PC-9 (cell line): ENCODE results near the gene FPGS. TPM values are rescaled to one million over a fixed set of nuclear protein-coding genes. Genes with fewer than 3 reads are reported as not detected.

Experiments used
- BruUV-seq: library from RNA; stranded (reverse); fragments of 400-500 nt; replicated peaks from 2 replicates; lab custom pipeline; 2021; lab: Mats Ljungman, UMichigan
- CTCF ChIA-PET: fragments of 300-600 bp; sonication (Branson Sonifier 250); formaldehyde crosslinking; loops from one replicate; lab custom pipeline; 2022; ENCODE audit warnings: antibody characterized with exemption; lab: Charles Lee
- POLR2A ChIA-PET: fragments of 300-600 bp; sonication (Branson Sonifier 250); formaldehyde crosslinking; loops from one replicate; lab custom pipeline; 2022; ENCODE audit warnings: antibody characterized with exemption; ENCODE audit not compliant: unreplicated experiment; lab: Charles Lee
- DNase-seq, 2 experiments: peaks; one replicate each; pipeline versions ENCODE4 v3.0.0 to v3.0.0-alpha.2; 2015 to 2022; ENCODE audit warnings: mixed read lengths in 1 of 2
- H2AFZ ChIP-seq: fragments of 200-600 bp; sonication (generic); 2 replicates; pipeline ENCODE4 v1.8.1; 2017; ENCODE audit warnings: antibody characterized with exemption
- H3F3A ChIP-seq: fragments of 200-600 bp; sonication (generic); 2 replicates; pipeline ENCODE4 v1.8.1; 2017; ENCODE audit warnings: antibody characterized with exemption, mild to moderate bottlenecking, low read depth; ENCODE audit not compliant: insufficient read depth
- H3K27ac ChIP-seq: fragments of 200-600 bp; sonication (generic); 2 replicates; pipeline ENCODE4 v1.6.1; 2016; ENCODE audit warnings: mixed run types
- H3K27me3 ChIP-seq: fragments of 200-600 bp; sonication (generic); 2 replicates; pipeline ENCODE4 v1.6.1; 2016; ENCODE audit warnings: low read depth, mixed run types; ENCODE audit not compliant: insufficient read depth
- H3K36me3 ChIP-seq: fragments of 200-600 bp; sonication (generic); 2 replicates; pipeline ENCODE4 v1.6.1; 2016; ENCODE audit warnings: low read depth, mixed run types
- H3K4me1 ChIP-seq: fragments of 200-600 bp; sonication (generic); replicated peaks from 2 replicates; pipeline ENCODE4 v1.6.1; 2016; ENCODE audit warnings: mixed run types; ENCODE audit not compliant: insufficient read depth
- H3K4me2 ChIP-seq: fragments of 200-600 bp; sonication (generic); 2 replicates; pipeline ENCODE4 v1.6.1; 2017; ENCODE audit warnings: mixed run types
- H3K4me3 ChIP-seq: fragments of 200-600 bp; sonication (generic); 2 replicates; pipeline ENCODE4 v1.6.1; 2016; ENCODE audit warnings: mixed run types
- H3K79me2 ChIP-seq: fragments of 200-600 bp; sonication (generic); 2 replicates; pipeline ENCODE4 v1.6.1; 2017; ENCODE audit warnings: low read depth, mixed run types
- H3K9me2 ChIP-seq: fragments of 200-600 bp; sonication (generic); 2 replicates; pipeline ENCODE4 v1.8.1; 2017; ENCODE audit warnings: mild to moderate bottlenecking; ENCODE audit not compliant: insufficient read depth
- H3K9me3 ChIP-seq: fragments of 200-600 bp; sonication (generic); 2 replicates; pipeline ENCODE4 v1.8.1; 2016; ENCODE audit warnings: low read depth; ENCODE audit not compliant: insufficient read depth
- H4K20me1 ChIP-seq: fragments of 200-600 bp; sonication (generic); 2 replicates; pipeline ENCODE4 v1.8.1; 2017; ENCODE audit not compliant: insufficient read depth
- EZH2 ChIP-seq: fragments of 200-600 bp; sonication (generic); IDR thresholded peaks from 2 replicates; pipeline ENCODE4 v1.8.0; 2017; ENCODE audit warnings: antibody characterized with exemption, low read depth
- intact Hi-C: fragments of 100-400 bp; cut with micrococcal nuclease; formaldehyde crosslinking; loops from one replicate; pipeline ENCODE4 v1.10.0; 2022; ENCODE audit not compliant: unreplicated experiment
- total RNA-seq: library from RNA; stranded (reverse); gene quantifications from 2 replicates; pipeline ENCODE4 v1.2.3, GENCODE V29; 2021
- TF ChIP-seq, protein P1 (sequence below): fragments of 200-600 bp; sonication (generic); conservative IDR thresholded peaks from 2 replicates; pipeline ENCODE4 v1.6.1; 2017; ENCODE audit warnings: mixed run types, antibody characterized with exemption, mild to moderate bottlenecking, moderate library complexity

FPGS gene
- total RNA-seq, 1 experiment from 2014 or later, result 152 TPM

DNA sequence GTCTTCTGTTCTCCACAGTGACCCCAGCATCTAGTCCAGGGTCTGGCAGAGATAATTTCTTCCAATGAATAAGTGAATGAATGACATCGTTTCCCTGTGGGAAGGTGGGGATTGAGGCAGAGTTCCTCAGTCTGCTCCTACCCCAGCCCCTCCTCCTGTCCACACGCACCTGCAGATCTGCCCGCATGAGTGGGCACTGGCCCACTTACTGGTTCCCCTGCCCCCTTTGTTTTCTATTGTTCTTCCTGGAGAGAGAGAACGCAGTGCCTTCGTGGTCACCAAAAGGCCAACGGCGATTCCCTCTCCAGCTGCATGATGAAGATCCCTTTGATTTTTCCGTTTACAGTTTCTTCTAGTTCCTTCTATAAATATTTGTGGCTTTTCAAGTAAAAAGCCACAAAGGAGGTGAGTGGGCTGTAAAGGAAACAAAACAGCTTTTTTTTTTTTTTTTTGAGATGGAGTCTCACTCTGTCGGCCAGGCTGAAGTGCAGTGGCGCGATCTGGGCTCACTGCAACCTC is 5.8 kb upstream of the FPGS start:
- Histone ChIP-seq H4K20me1 (peaks cover 9% of the 10 kb centered on the region; the same call in 1 of the 2 replicates), H2AFZ (no peak overlapping the region), H3K9me3 (no peaks in the 10 kb centered on the region), H3K4me3 (no peak overlapping the region), H3K79me2 (no peaks in the 10 kb centered on the region; the same call in 1 of the 2 replicates), H3K4me1 (peaks cover 27% of the 10 kb centered on the region), H3K27ac (no peak overlapping the region), H3F3A (peaks cover 71% of the 10 kb centered on the region), H3K4me2 (no peak overlapping the region), H3K36me3 (no peaks in the 10 kb centered on the region), H3K27me3 (no peaks in the 10 kb centered on the region), H3K9me2 (no peaks in the 10 kb centered on the region)
- ChIA-PET POLR2A (no interaction called here), CTCF (no interaction called here)
- TF ChIP-seq, protein P1, sequence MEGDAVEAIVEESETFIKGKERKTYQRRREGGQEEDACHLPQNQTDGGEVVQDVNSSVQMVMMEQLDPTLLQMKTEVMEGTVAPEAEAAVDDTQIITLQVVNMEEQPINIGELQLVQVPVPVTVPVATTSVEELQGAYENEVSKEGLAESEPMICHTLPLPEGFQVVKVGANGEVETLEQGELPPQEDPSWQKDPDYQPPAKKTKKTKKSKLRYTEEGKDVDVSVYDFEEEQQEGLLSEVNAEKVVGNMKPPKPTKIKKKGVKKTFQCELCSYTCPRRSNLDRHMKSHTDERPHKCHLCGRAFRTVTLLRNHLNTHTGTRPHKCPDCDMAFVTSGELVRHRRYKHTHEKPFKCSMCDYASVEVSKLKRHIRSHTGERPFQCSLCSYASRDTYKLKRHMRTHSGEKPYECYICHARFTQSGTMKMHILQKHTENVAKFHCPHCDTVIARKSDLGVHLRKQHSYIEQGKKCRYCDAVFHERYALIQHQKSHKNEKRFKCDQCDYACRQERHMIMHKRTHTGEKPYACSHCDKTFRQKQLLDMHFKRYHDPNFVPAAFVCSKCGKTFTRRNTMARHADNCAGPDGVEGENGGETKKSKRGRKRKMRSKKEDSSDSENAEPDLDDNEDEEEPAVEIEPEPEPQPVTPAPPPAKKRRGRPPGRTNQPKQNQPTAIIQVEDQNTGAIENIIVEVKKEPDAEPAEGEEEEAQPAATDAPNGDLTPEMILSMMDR, result no peak
- TF ChIP-seq EZH2, result no peak
- intact Hi-C loops, result no loop called here
- DNase-seq, result no peak
- BruUV-seq, result no TSS peak

DNA sequence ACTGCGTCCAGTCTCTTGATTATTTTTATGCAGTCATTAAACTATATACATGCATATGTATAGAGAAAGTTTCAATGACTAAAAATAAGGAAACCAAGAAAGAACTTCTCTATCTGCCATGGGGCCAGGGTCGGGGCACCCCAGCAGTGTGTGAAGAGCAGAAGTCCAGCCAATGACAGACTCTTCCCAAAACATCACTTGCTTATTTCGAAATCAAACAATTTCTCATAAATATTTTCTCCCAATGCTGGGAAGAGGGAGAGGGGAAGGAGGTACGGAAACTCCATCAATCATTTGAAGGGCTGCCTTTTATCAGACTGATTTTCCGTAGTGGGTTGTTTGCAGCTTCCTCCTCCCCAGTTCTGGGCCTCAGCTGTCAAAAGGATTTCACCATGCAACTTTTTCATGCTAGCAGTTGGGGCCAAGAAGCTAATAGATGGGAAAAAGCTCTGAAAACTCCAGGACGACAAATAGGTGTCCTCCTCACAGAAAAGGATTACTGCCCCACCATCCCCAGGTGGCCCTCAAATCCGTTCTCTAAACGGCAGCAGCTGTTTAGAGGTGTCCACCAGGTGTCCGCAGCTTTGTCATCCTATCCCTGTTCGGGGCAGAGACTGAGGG is 617 bp upstream of the FPGS start:
- no peaks in the 10 kb centered on the region for H3K9me2 ChIP-seq
- peaks cover 37% of the 10 kb centered on the region for H3K79me2 ChIP-seq
- BruUV-seq, result TSS peak; percentile 78
- intact Hi-C loops, result loop anchor here (5.0 kb wide), 2 partner anchors 60 to 70 kb away; no protein-coding TSS in a partner anchor
- H3K27ac ChIP-seq, result peak overlapping the region; percentile 85
- peaks cover 9% of the 10 kb centered on the region for H4K20me1 ChIP-seq
- peak overlapping the region; percentile 88 for H3K4me2 ChIP-seq
- peaks cover 56% of the 10 kb centered on the region for H3F3A ChIP-seq
- no peak for DNase-seq
- H3K4me1 ChIP-seq, result peaks cover 48% of the 10 kb centered on the region
- ChIA-PET POLR2A (interaction anchor here (0.5 to 0.6 kb wide), 2 partner anchors 67 to 578 kb away, joined by 3 to 4 read pairs; partner anchors contain the start of gene TOR2A), CTCF (no interaction called here)
- H3K36me3 ChIP-seq, result peaks cover 19% of the 10 kb centered on the region
- TF ChIP-seq, protein P1, result no peak; the same call in 1 of the 2 replicates
- TF ChIP-seq EZH2, result no peak
- H2AFZ ChIP-seq, result no peak overlapping the region
- no peaks in the 10 kb centered on the region for H3K27me3 ChIP-seq
- no peaks in the 10 kb centered on the region for H3K9me3 ChIP-seq
- H3K4me3 ChIP-seq, result peak overlapping the region; percentile 86; the same call in 1 of the 2 replicates

DNA sequence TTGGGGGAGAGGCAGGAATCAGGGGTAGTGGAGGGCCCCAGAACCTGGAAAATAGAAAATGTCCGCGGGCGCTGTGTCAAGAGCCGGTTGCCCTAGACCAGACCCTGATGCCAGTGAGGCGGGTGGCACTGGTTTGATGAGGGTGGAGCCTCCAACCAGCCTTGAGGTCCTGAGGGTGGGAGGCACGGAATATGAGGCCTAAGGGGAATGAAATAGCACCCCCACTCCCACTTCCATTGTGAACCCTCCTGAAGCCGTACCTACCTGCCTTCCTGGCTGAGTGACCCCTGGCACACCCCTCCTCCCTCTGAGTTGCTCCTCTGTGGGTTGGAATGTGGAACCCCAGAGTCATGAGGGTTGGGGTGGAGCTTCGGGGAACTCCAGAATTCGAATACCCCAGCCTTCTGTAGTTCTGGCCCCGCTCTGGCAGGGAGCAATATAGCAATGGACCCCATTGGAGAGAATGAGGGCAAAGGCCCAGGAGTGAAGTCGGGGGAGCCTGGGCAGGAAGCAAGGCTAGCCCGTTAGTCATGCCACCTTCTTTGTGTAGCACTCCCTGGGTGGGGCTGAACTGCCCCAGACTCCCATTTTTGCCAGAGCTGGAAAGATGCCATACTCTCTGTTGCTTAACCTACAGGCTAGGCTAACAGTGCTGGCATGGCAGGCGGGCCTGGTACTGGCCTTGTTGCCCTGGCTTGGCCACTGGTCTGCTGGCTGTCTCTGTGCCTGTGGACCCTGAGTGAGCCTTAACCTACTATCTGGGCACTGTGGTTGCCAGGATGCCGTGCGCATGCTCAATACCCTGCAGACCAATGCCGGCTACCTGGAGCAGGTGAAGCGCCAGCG is 1.0 kb downstream of the FPGS start:
- peak overlapping the region; percentile 82 for H3K4me2 ChIP-seq
- peaks cover 55% of the 10 kb centered on the region for H3F3A ChIP-seq
- H3K9me3 ChIP-seq, result no peaks in the 10 kb centered on the region
- peaks cover 20% of the 10 kb centered on the region for H4K20me1 ChIP-seq
- peak overlapping the region; percentile 96 for H3K27ac ChIP-seq
- peak; percentile 86 to 87 for DNase-seq
- ChIA-PET POLR2A (interaction anchor here (0.6 to 1.0 kb wide), 2 partner anchors 18 to 103 kb away, joined by 3 to 8 read pairs; partner anchors contain the start of gene CDK9), CTCF (no interaction called here)
- intact Hi-C loops, result loop anchor here (1.0 to 5.0 kb wide), 5 partner anchors 17 to 69 kb away; partner anchors contain the start of genes CDK9 and ENG
- BruUV-seq, result TSS peak; percentile 59
- no peaks in the 10 kb centered on the region for H3K27me3 ChIP-seq
- peaks cover 19% of the 10 kb centered on the region for H3K36me3 ChIP-seq
- no peak for TF ChIP-seq EZH2
- TF ChIP-seq, protein P1, result no peak
- peak overlapping the region; percentile 86 for H3K4me3 ChIP-seq
- H3K4me1 ChIP-seq, result peaks cover 41% of the 10 kb centered on the region
- peaks cover 39% of the 10 kb centered on the region for H3K79me2 ChIP-seq
- H2AFZ ChIP-seq, result peak overlapping the region; percentile 67; the same call in 1 of the 2 replicates
- no peaks in the 10 kb centered on the region for H3K9me2 ChIP-seq
